Measurements from ENCODE around the gene GNB1L. TPM values are rescaled to one million over a fixed set of nuclear protein-coding genes. Genes with fewer than 3 reads are reported as not detected.

Gene GNB1L
- total and polyA plus RNA-seq, 4 donors: 4.3 to 12.6 (median 4.8) TPM

DNA sequence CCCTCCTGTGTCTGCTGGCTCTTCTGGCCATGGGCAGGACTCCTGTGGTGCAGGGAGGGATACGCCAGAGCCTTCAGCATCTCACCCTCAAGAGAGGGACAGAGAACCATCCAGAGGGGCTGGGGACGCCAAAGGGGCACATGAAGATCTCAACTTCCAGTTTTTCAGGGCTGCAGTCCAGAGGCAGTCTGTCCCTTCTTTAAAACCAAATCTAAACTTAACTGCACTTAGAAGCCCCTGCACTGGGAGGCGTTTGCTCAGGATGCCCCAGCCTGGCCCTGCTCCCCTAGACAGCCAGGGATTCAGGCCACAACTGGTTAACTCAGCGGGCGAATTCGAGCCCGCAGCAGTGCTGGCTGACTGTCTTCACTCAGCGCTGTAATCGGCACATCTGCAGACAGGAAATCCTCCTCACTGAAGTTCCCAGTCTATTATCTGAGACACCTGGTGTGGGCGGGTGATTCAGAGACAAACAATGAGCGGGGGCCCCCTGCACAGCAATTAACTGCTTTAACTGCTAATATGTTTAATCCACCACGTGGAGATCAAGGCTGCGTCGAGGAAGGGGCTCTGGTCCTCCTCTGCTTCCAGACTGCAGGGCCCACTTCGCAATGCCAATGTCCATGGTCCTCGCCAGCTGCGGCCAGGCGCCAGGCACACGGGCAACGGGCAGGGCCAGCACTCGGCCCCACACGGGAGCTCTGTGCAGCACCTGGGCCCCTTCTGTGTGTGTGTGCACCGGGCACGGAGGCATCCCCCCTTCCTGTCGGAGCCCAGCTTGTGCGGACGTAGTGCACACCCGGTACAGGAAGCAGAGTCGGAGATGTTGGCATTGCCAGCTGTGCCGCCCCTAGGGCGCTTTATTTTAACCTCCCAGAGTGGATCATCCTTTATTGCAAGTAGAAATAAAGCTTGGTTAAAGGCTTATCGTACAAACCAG lies 36.9 kb upstream of the GNB1L start:
- Histone ChIP-seq H3K9me3 (ENCODE audit: control insufficient read depth, low read length) (no peaks in the 10 kb centered on the region), H3K27ac (ENCODE audit: low read depth in 1 of 2, low read length in 2 of 2) (no peak overlapping the region), H3K4me1 (ENCODE audit: control insufficient read depth in 1 of 2, insufficient read depth in 2 of 2, low read length in 2 of 2) (no peaks in the 10 kb centered on the region), H3K36me3 (ENCODE audit: control insufficient read depth in 1 of 2, insufficient read depth in 2 of 2, low read length in 1 of 2) (no peaks in the 10 kb centered on the region), H3K27me3 (ENCODE audit: control insufficient read depth in 1 of 2, insufficient read depth in 2 of 2, low read length in 1 of 2) (no peaks in the 10 kb centered on the region), H3K4me3 (ENCODE audit: low read length in 2 of 2) (no peak overlapping the region)
- intact Hi-C loops (cut with DNase I): no loop called here
- WGBS, 2 donors: 68 to 70% methylated on average over 32 of the region's 32 CpGs
- ATAC-seq (ENCODE audit: low FRiP score): no peak
- DNase-seq: no peak

DNA sequence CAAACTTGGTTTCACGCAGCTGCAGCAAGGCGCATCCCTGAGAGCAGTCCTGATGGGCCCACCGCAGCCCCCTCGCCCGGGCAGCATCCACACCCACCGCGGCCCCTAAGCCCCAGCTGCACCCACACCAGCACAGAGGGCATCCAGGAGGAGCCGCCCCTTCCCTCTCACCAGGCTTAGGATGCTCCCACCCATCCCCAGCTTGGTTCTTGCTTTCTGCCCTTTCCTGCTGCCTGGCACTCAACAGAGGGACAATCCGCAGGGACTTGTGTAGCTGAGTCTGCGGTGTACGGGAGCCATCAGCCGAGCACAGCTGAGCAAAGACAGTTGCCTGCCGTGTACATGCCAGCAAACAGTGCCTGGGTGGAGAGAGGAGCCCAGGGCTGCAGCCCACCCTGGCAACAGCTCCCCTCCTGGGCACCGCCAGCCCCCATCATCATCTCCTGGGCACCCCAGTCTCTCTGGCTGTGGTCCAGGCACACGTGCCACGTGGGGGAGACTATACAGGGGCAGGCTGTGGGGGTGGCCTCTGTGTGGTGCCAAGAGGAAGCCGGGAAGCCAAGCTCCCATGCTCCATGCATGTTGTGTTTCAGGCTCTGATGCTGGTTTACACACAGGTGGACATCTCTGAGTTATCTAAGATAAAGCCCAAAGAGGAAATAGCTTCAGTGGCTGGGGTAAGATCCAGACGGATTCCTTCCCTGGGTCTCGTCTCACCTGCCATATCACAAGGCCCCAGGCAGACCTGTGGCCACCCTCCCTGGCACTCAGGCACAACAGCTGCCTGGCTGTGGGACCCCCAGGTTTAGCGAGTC lies 36.0 kb upstream of the GNB1L start:
- no peak overlapping the region for H3K27ac ChIP-seq (ENCODE audit: low read depth in 1 of 2, low read length in 2 of 2)
- no peak overlapping the region for H3K4me3 ChIP-seq (ENCODE audit: low read length in 2 of 2)
- 82 to 83% methylated on average over 20 of the region's 20 CpGs for WGBS, 2 donors

DNA sequence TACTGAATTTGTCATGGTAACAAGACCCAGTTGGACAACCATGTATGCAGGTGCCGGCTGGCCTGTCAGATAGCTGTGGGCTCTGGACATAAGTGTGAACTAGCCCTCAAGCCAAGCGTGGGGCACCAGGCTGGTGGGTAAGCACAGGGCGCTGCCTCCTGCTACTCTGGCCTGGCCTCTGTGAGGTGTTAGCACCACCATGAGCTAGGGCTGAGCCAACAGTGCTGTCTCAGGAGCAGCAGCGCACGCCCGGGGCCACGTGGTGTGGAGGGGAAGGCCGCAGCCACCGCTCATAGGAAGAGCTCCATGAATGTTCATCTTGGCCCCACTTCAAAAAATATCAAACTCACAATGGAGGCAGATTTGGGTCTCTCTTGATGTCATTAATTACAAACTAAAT lies 35.3 kb upstream of the GNB1L start:
- H3K4me1 ChIP-seq (ENCODE audit: control insufficient read depth in 1 of 2, insufficient read depth in 2 of 2, low read length in 2 of 2): no peaks in the 10 kb centered on the region
- intact Hi-C loops (cut with DNase I): no loop called here
- DNase-seq (peak in 1 of 2 donors; percentile 63), ATAC-seq (ENCODE audit: low FRiP score) (no peak)
- H3K27ac ChIP-seq (ENCODE audit: low read depth in 1 of 2, low read length in 2 of 2): no peak overlapping the region
- H3K27me3 ChIP-seq (ENCODE audit: control insufficient read depth in 1 of 2, insufficient read depth in 2 of 2, low read length in 1 of 2): no peaks in the 10 kb centered on the region
- H3K36me3 ChIP-seq (ENCODE audit: control insufficient read depth in 1 of 2, insufficient read depth in 2 of 2, low read length in 1 of 2): no peaks in the 10 kb centered on the region
- WGBS, 2 donors: 91 to 92% methylated on average over 9 of the region's 9 CpGs
- no peaks in the 10 kb centered on the region for H3K9me3 ChIP-seq (ENCODE audit: control insufficient read depth, low read length)
- no peak overlapping the region for H3K4me3 ChIP-seq (ENCODE audit: low read length in 2 of 2)

More for the DNA sequence above, 36.0 kb upstream of the GNB1L start:
- intact Hi-C loops (cut with DNase I): no loop called here
- Histone ChIP-seq H3K27me3 (ENCODE audit: control insufficient read depth in 1 of 2, insufficient read depth in 2 of 2, low read length in 1 of 2) (no peaks in the 10 kb centered on the region), H3K9me3 (ENCODE audit: control insufficient read depth, low read length) (no peaks in the 10 kb centered on the region), H3K36me3 (ENCODE audit: control insufficient read depth in 1 of 2, insufficient read depth in 2 of 2, low read length in 1 of 2) (no peaks in the 10 kb centered on the region), H3K4me1 (ENCODE audit: control insufficient read depth in 1 of 2, insufficient read depth in 2 of 2, low read length in 2 of 2) (no peaks in the 10 kb centered on the region)
- ATAC-seq (ENCODE audit: low FRiP score): no peak
- DNase-seq: no peak

DNA sequence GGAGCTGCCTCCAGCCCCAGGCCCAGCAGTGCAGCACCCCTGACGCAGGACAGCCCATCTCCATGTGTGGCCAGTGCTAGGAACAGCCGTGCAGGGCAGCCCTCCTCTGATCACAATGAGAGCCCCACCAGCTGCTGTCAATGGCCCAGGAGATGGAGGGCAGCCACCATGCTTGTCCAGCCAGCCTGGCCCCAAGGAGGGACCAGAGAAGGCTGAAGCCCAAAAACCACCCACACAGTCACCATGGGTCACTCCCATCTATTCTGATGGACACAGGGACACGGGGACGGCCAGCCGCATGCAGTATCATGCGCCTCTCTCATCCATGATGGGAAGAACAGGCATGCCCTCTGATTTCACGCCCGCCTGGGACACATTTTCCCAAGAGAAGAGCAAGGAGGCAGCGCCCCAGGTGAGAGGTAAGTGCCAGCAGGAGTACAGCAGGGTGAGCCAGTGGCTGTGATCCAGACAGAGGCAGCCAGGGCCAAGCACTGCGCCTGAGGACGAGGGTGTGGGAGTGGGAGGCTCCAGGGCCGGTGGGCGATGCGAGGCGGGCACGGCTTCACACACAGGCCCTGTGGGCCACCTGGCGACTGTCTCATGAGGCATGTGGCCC lies 33.6 kb upstream of the GNB1L start:
- ATAC-seq (ENCODE audit: low FRiP score): no peak
- peak; percentile 39 to 73 for DNase-seq
- Histone ChIP-seq H3K4me1 (ENCODE audit: control insufficient read depth in 1 of 2, insufficient read depth in 2 of 2, low read length in 2 of 2) (no peaks in the 10 kb centered on the region), H3K4me3 (ENCODE audit: low read length in 2 of 2) (no peak overlapping the region), H3K9me3 (ENCODE audit: control insufficient read depth, low read length) (no peaks in the 10 kb centered on the region), H3K27me3 (ENCODE audit: control insufficient read depth in 1 of 2, insufficient read depth in 2 of 2, low read length in 1 of 2) (no peaks in the 10 kb centered on the region), H3K36me3 (ENCODE audit: control insufficient read depth in 1 of 2, insufficient read depth in 2 of 2, low read length in 1 of 2) (no peaks in the 10 kb centered on the region), H3K27ac (ENCODE audit: low read depth in 1 of 2, low read length in 2 of 2) (no peak overlapping the region)
- 93 to 94% methylated on average over 17 of the region's 17 CpGs for WGBS, 2 donors
- intact Hi-C loops (cut with DNase I): no loop called here

DNA sequence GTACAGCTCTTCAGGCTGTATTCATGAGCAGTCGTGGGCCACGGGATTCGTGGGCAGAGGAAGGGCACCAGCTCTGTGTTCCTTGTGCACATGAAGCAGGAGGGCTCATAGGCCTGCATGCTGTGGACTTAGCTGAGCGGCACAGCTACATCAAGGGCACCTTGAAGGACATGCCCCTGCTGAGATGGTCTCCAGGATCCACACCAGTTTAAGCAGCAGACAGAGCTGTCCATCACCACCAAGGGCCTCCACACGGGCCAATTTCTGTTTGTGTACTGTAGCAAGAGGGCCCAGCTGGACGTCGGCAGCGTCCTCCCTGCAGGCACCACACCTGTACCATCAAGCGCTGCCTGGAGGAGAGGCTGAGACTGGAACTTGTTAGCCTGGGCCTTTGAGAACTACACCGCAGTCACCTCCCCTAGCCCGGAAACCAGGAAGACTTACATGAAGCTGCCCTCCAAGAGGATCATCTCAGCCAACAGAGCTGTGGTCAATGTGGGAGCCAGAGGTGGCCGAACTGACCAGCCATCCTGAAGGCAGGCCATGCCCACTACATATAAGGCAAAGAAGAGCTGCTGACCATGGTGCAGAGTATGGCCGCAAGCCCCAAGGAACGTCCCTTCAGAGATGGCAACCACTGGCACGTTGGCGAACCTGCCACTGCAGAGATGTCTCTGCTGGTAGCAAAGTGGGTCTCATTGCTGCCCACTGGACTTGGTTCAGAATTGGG lies 32.7 kb upstream of the GNB1L start:
- ATAC-seq (ENCODE audit: low FRiP score) (no peak), DNase-seq (peak; percentile 49 to 51)
- no peaks in the 10 kb centered on the region for H3K36me3 ChIP-seq (ENCODE audit: control insufficient read depth in 1 of 2, insufficient read depth in 2 of 2, low read length in 1 of 2)

DNA sequence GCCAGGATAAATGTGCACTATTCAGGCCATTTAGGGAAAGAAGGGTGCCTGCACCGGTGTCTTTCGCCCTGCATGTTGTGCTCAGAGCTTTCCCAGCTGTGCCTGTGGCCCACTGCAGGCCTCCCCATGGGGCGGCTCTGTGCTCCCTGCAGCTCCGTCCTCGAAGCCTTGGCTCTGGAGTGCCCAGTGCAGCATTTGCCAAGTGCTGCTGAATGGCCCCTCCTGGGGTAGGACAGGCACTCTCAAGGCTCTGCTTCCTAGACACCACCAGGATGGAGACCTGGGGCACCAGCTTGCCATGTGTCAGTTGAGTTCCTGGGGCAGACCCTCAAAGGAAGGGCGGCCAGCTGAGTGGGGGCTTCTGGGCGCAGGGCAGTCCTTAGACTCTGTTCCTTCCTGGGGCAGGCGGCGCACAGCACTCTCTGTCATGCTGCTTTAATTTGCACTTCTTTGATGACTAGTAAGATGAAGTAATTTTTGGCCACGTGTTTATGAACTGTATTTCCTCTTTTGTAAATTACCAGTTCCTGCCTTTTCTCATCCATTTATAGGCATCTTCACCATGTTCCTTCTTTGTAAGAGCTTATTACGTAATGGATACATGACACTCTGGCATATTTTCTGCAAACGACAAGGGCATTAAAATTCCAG lies 32.1 kb upstream of the GNB1L start:
- H3K27me3 ChIP-seq (ENCODE audit: control insufficient read depth in 1 of 2, insufficient read depth in 2 of 2, low read length in 1 of 2): no peaks in the 10 kb centered on the region
- no peaks in the 10 kb centered on the region for H3K9me3 ChIP-seq (ENCODE audit: control insufficient read depth, low read length)
- no peaks in the 10 kb centered on the region for H3K4me1 ChIP-seq (ENCODE audit: control insufficient read depth in 1 of 2, insufficient read depth in 2 of 2, low read length in 2 of 2)
- ATAC-seq (ENCODE audit: low FRiP score): peak; percentile 47
- intact Hi-C loops (cut with DNase I): no loop called here
- no peaks in the 10 kb centered on the region for H3K36me3 ChIP-seq (ENCODE audit: control insufficient read depth in 1 of 2, insufficient read depth in 2 of 2, low read length in 1 of 2)
- WGBS, 2 donors: 77 to 80% methylated on average over 12 of the region's 12 CpGs
- H3K27ac ChIP-seq (ENCODE audit: low read depth in 1 of 2, low read length in 2 of 2): no peak overlapping the region
- DNase-seq: peak; percentile 69 to 76
- H3K4me3 ChIP-seq (ENCODE audit: low read length in 2 of 2): no peak overlapping the region

More for the DNA sequence above, 32.7 kb upstream of the GNB1L start:
- Histone ChIP-seq H3K27me3 (ENCODE audit: control insufficient read depth in 1 of 2, insufficient read depth in 2 of 2, low read length in 1 of 2) (no peaks in the 10 kb centered on the region), H3K27ac (ENCODE audit: low read depth in 1 of 2, low read length in 2 of 2) (no peak overlapping the region), H3K9me3 (ENCODE audit: control insufficient read depth, low read length) (no peaks in the 10 kb centered on the region), H3K4me1 (ENCODE audit: control insufficient read depth in 1 of 2, insufficient read depth in 2 of 2, low read length in 2 of 2) (no peaks in the 10 kb centered on the region), H3K4me3 (ENCODE audit: low read length in 2 of 2) (no peak overlapping the region)
- intact Hi-C loops (cut with DNase I): no loop called here
- 92% methylated on average over 16 of the region's 16 CpGs for WGBS, 2 donors

DNA sequence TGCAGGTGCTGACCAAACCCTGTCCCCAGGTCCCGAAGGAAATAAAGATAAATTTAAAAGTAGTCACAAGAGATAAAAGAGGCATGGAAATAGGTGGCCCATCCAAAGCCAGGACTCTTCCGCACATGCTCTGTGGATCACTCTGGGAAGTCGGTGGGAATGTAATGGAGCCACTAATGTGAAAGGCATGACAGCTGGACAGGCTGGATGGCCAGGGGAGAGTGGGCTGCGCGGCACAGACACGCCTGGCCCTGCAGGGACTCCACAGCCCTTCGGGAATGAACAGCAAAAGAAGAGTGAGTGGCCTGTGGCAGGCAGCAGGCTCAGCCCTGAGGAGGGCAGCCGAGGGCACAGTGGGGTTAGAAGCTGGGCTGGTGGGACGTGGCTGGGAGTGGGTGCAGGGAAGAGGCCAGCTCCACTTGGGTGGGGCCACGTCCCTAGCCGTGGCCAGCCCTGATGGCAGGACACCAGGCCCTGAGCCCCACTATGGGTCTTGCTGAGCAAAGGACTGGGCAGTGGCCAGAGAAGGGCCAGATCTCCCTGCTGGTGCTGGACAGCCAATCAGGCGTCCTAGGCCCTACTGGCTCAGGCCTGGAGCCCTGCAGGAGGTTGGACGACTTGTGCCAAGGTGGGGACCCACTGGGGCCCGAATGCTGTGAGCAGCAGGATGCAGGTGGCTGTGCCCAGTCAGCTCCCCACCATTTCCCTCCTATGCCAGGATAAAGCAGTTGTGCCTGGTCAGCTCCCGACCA lies 31.3 kb upstream of the GNB1L start:
- Histone ChIP-seq H3K9me3 (ENCODE audit: control insufficient read depth, low read length) (no peaks in the 10 kb centered on the region), H3K36me3 (ENCODE audit: control insufficient read depth in 1 of 2, insufficient read depth in 2 of 2, low read length in 1 of 2) (no peaks in the 10 kb centered on the region), H3K4me3 (ENCODE audit: low read length in 2 of 2) (no peak overlapping the region), H3K4me1 (ENCODE audit: control insufficient read depth in 1 of 2, insufficient read depth in 2 of 2, low read length in 2 of 2) (no peaks in the 10 kb centered on the region), H3K27me3 (ENCODE audit: control insufficient read depth in 1 of 2, insufficient read depth in 2 of 2, low read length in 1 of 2) (no peaks in the 10 kb centered on the region), H3K27ac (ENCODE audit: low read depth in 1 of 2, low read length in 2 of 2) (no peak overlapping the region)
- ATAC-seq (ENCODE audit: low FRiP score) (no peak), DNase-seq (peak; percentile 47 to 66)
- intact Hi-C loops (cut with DNase I): no loop called here
- WGBS, 2 donors: 82 to 83% methylated on average over 15 of the region's 15 CpGs

All from aorta (tissue), 5 donors.